Naive thymus-derived CD4-positive, alpha-beta T cell (primary cell): ENCODE results near the gene TSHZ1. TPM values are rescaled to one million over a fixed set of nuclear protein-coding genes. Genes with fewer than 3 reads are reported as not detected.
A peak's percentile ranks its signal among the peaks of the same experiment; 100 is the strongest.

Experiments used
- ATAC-seq: fragments of 150-1000 bp; cut with Tn5 transposase; 2 replicates; pipeline ENCODE4 v1.10.0; 2021; ENCODE audit warnings: mild to moderate bottlenecking, moderate library complexity
- CTCF ChIA-PET: fragments of 350-600 bp; sonication (Branson Sonifier 250); formaldehyde crosslinking; loops from one replicate; lab custom pipeline; 2021; ENCODE audit warnings: antibody characterized with exemption; lab: Charles Lee
- POLR2A ChIA-PET: fragments of 350-600 bp; sonication (Branson Sonifier 250); formaldehyde crosslinking; loops from one replicate; lab custom pipeline; 2021; ENCODE audit warnings: antibody characterized with exemption, inconsistent platforms; lab: Charles Lee
- DNase-seq, 9 donors: peaks; one replicate each; pipeline versions ENCODE4 v3.0.0 to v3.0.0-alpha.2; 2020 to 2022; ENCODE audit warnings: mixed read lengths in 1 of 9
- H3K27ac ChIP-seq: one replicate; pipeline ENCODE4 v1.7.0; 2013; ENCODE audit warnings: mild to moderate bottlenecking, low read depth, low read length, moderate library complexity
- H3K27me3 ChIP-seq, 2 donors: one replicate each; pipeline ENCODE4 v1.7.0; 2013; ENCODE audit warnings: low read length in 2 of 2, mild to moderate bottlenecking in 2 of 2, moderate library complexity in 2 of 2; ENCODE audit not compliant: control insufficient read depth in 2 of 2, insufficient read depth in 2 of 2
- H3K36me3 ChIP-seq, 3 experiments: 1 replicate in 2 of 3; 2 replicates in 1 of 3; pipeline ENCODE4 v1.7.0; 2013; ENCODE audit warnings: low read length in 3 of 3, mild to moderate bottlenecking in 3 of 3, moderate library complexity in 1 of 3; ENCODE audit not compliant: insufficient read depth in 3 of 3, control insufficient read depth in 2 of 3
- H3K4me1 ChIP-seq, 2 donors: one replicate each; pipeline ENCODE4 v1.7.0; 2013; ENCODE audit warnings: low read length in 2 of 2, mild to moderate bottlenecking in 2 of 2, moderate library complexity in 1 of 2; ENCODE audit not compliant: control insufficient read depth in 2 of 2, insufficient read depth in 2 of 2
- H3K4me3 ChIP-seq: 2 replicates; pipeline ENCODE4 v1.7.0; 2013; ENCODE audit warnings: mild to moderate bottlenecking, low read length
- H3K9me3 ChIP-seq, 3 experiments: 1 replicate in 2 of 3; 2 replicates in 1 of 3; pipeline ENCODE4 v1.7.0; 2013; ENCODE audit warnings: low read length in 3 of 3; ENCODE audit not compliant: control insufficient read depth in 2 of 3
- H3K27ac Mint-ChIP-seq, 9 donors: one replicate each; pipeline ENCODE4 v1.8.0; 2020 to 2022; ENCODE audit warnings: mixed read lengths in 9 of 9, mild to moderate bottlenecking in 8 of 9, moderate library complexity in 5 of 9, inconsistent platforms in 2 of 9
- H3K27me3 Mint-ChIP-seq, 5 donors: one replicate each; pipeline ENCODE4 v1.8.0; 2021 to 2022; ENCODE audit warnings: mixed read lengths in 5 of 5, mild to moderate bottlenecking in 1 of 5
- H3K36me3 Mint-ChIP-seq, 5 donors: one replicate each; pipeline ENCODE4 v1.8.0; 2020 to 2022; ENCODE audit warnings: mixed read lengths in 5 of 5, mild to moderate bottlenecking in 3 of 5, inconsistent platforms in 1 of 5
- H3K4me1 Mint-ChIP-seq, 7 donors: one replicate each; pipeline ENCODE4 v1.8.0; 2020 to 2022; ENCODE audit warnings: mixed read lengths in 7 of 7, mild to moderate bottlenecking in 3 of 7, inconsistent platforms in 1 of 7
- H3K4me3 Mint-ChIP-seq, 10 donors: one replicate each; pipeline ENCODE4 v1.8.0; 2020 to 2022; ENCODE audit warnings: mild to moderate bottlenecking in 10 of 10, mixed read lengths in 10 of 10, moderate library complexity in 6 of 10, inconsistent platforms in 2 of 10
- H3K9me3 Mint-ChIP-seq, 11 donors: one replicate each; pipeline ENCODE4 v1.8.0; 2020 to 2022; ENCODE audit warnings: mixed read lengths in 11 of 11, mild to moderate bottlenecking in 4 of 11, inconsistent platforms in 1 of 11, moderate library complexity in 1 of 11
- intact Hi-C, 2 donors: fragments of 100-400 bp; cut with micrococcal nuclease; formaldehyde crosslinking; loops; one replicate each; pipeline ENCODE4 v1.15.1; 2023
- polyA plus RNA-seq, 2 donors: library from polyadenylated mRNA; unstranded; fragments of 300-500 nt; fragmentation: Illumina TruSeq; gene quantifications; one replicate each; pipeline ENCODE4 v1.2.3, GENCODE V29; 2021
- total RNA-seq, 6 experiments: library from RNA in 5 of 6; stranded (reverse) in 5 of 6; gene quantifications; 1 replicate in 5 of 6; 2 replicates in 1 of 6; pipeline ENCODE4 v1.2.3 and lab custom pipeline; 2021 to 2026

TSHZ1 gene
- total and polyA plus RNA-seq, 7 experiments from 2014 or later: 4.5 to 33.5 (median 23.4) TPM

GRCh38 chr18:75209129-75209950 is 1.3 kb upstream of the TSHZ1 start, which contains the start of gene PTGR3:
TSS of gene PTGR3 (minus strand) at chr18:75209139. CDS start at chr18:75209058, 81 bp downstream.
- Mint-ChIP-seq H3K27ac (peak within 1 kb of the TSS; percentile 94 to 99 (median 98)), H3K27me3 (peaks cover 0 to 36% (median 0%) of the 10 kb centered on the region in 5 donors), H3K36me3 (peaks cover 0 to 11% (median 5%) of the 10 kb centered on the region in 5 donors), H3K9me3 (peaks cover 0 to 5% (median 0%) of the 10 kb centered on the region in 11 donors), H3K4me1 (peaks cover 48 to 67% (median 56%) of the 10 kb centered on the region in 7 donors), H3K4me3 (peak within 1 kb of the TSS; percentile 96 to 100 (median 99))
- Histone ChIP-seq H3K9me3 (no peaks in the 10 kb centered on the region), H3K4me3 (peak within 1 kb of the TSS; percentile 89), H3K27ac (peak within 1 kb of the TSS; percentile 90), H3K27me3 (no peaks in the 10 kb centered on the region), H3K36me3 (peaks cover 0 to 5% (median 0%) of the 10 kb centered on the region in 3 experiments), H3K4me1 (peaks cover 26 to 33% of the 10 kb centered on the region in 2 donors)
- ChIA-PET POLR2A (interaction anchor here (0.6 to 7.5 kb wide), 18 partner anchors 9 to 611 kb away, joined by 3 to 91 read pairs (median 6); partner anchors contain the start of gene ZNF407), CTCF (interaction anchor here (1.0 to 1.8 kb wide), 2 partner anchors 36 to 156 kb away, joined by 3 to 10 read pairs; no protein-coding TSS in a partner anchor)
- intact Hi-C loops: loop anchor here (1.0 to 5.0 kb wide), 10 partner anchors 49 to 1613 kb away; partner anchors contain the start of genes CYB5A (in 1 of the 2), TIMM21 (in 1 of the 2), ZNF236 (in 1 of the 2) and ZNF407 (in 1 of the 2)
- DNase-seq (peak; percentile 55 to 78 (median 74)), ATAC-seq (peak; percentile 67)

GRCh38 chr18:75209951-75210258 is 692 bp upstream of the TSHZ1 start:
- Mint-ChIP-seq H3K4me1 (peaks cover 49 to 73% (median 61%) of the 10 kb centered on the region in 7 donors), H3K36me3 (peaks cover 0 to 13% (median 5%) of the 10 kb centered on the region in 5 donors), H3K27me3 (peaks cover 0 to 33% (median 0%) of the 10 kb centered on the region in 5 donors), H3K9me3 (peaks cover 0 to 5% (median 0%) of the 10 kb centered on the region in 11 donors), H3K4me3 (peak overlapping the region; percentile 93 to 100 (median 99)), H3K27ac (peak overlapping the region; percentile 94 to 99 (median 96))
- Histone ChIP-seq H3K27ac (peak overlapping the region; percentile 90), H3K9me3 (no peaks in the 10 kb centered on the region), H3K36me3 (peaks cover 0 to 5% (median 0%) of the 10 kb centered on the region in 3 experiments), H3K27me3 (no peaks in the 10 kb centered on the region), H3K4me3 (peak overlapping the region; percentile 89), H3K4me1 (peaks cover 31 to 39% of the 10 kb centered on the region in 2 donors)
- DNase-seq (no peak), ATAC-seq (no peak)
- ChIA-PET CTCF (interaction anchor here (0.9 to 1.8 kb wide), 4 partner anchors 12 to 582 kb away, joined by 3 to 10 read pairs (median 4); no protein-coding TSS in a partner anchor), POLR2A (interaction anchor here (0.6 to 7.5 kb wide), 27 partner anchors 9 to 831 kb away, joined by 3 to 91 read pairs (median 4); partner anchors contain the start of gene ZNF407)
- intact Hi-C loops: loop anchor here (1.0 to 5.0 kb wide), 19 partner anchors 37 to 1612 kb away; partner anchors contain the start of genes TIMM21 (in 2 of the 2), ZNF407 (in 2 of the 2), CNDP2 (in 1 of the 2) and CYB5A (in 1 of the 2)

- intact Hi-C loops: loop anchor here (2.0 to 5.0 kb wide), 6 partner anchors 184 to 1282 kb away; no protein-coding TSS in a partner anchor
- DNase-seq (peak; percentile 28 to 52 (median 41)), ATAC-seq (no peak)
- Mint-ChIP-seq H3K27ac (peak overlapping the region; percentile 92 to 99 (median 96)), H3K4me1 (peaks cover 46 to 73% (median 62%) of the 10 kb centered on the region in 7 donors), H3K4me3 (peak overlapping the region; percentile 93 to 100 (median 99)), H3K9me3 (peaks cover 0 to 5% (median 0%) of the 10 kb centered on the region in 11 donors), H3K36me3 (peaks cover 0 to 16% (median 4%) of the 10 kb centered on the region in 5 donors), H3K27me3 (peaks cover 0 to 21% (median 0%) of the 10 kb centered on the region in 5 donors)
- POLR2A ChIA-PET: interaction anchor here (0.6 to 7.5 kb wide), 25 partner anchors 7 to 833 kb away, joined by 3 to 91 read pairs (median 4); partner anchors contain the start of gene ZNF407
- peaks cover 0 to 5% (median 0%) of the 10 kb centered on the region in 3 experiments for H3K36me3 ChIP-seq
- peak overlapping the region; percentile 90 for H3K27ac ChIP-seq
- CTCF ChIA-PET: interaction anchor here (0.6 to 1.8 kb wide), 4 partner anchors 10 to 67 kb away, joined by 3 to 10 read pairs (median 6); no protein-coding TSS in a partner anchor
- H3K4me1 ChIP-seq: peaks cover 41 to 47% of the 10 kb centered on the region in 2 donors
- H3K27me3 ChIP-seq: no peaks in the 10 kb centered on the region
- H3K4me3 ChIP-seq: peak overlapping the region; percentile 76
- no peaks in the 10 kb centered on the region for H3K9me3 ChIP-seq
These were observed 515 bp downstream of the TSHZ1 start for GRCh38 chr18:75211002-75211621.

- H3K27ac Mint-ChIP-seq: peak overlapping the region in 1 of 9 donors; percentile 96
- H3K27ac ChIP-seq: peak overlapping the region; percentile 62
These were observed 992 bp downstream of the TSHZ1 start for GRCh38 chr18:75211626-75211952.

GRCh38 chr18:75211953-75212750 is 1.6 kb downstream of the TSHZ1 start:
- ChIA-PET CTCF (interaction anchor here (0.7 to 1.3 kb wide), 2 partner anchors 30 to 32 kb away, joined by 3 read pairs; no protein-coding TSS in a partner anchor), POLR2A (interaction anchor here (0.7 to 7.5 kb wide), 9 partner anchors 9 to 615 kb away, joined by 3 to 91 read pairs (median 4); partner anchors contain the start of gene ZNF407)
- H3K4me1 Mint-ChIP-seq: peaks cover 47 to 73% (median 62%) of the 10 kb centered on the region in 7 donors
- intact Hi-C loops: loop anchor here (2.0 to 5.0 kb wide), 7 partner anchors 15 to 1281 kb away; no protein-coding TSS in a partner anchor
- Histone ChIP-seq H3K27me3 (no peaks in the 10 kb centered on the region), H3K4me1 (peaks cover 44 to 48% of the 10 kb centered on the region in 2 donors), H3K4me3 (peak overlapping the region; percentile 53), H3K27ac (peak overlapping the region; percentile 62), H3K36me3 (peaks cover 0 to 5% (median 0%) of the 10 kb centered on the region in 3 experiments), H3K9me3 (no peaks in the 10 kb centered on the region)
- peak overlapping the region; percentile 71 to 95 (median 86) for H3K4me3 Mint-ChIP-seq
- DNase-seq: peak; percentile 14 to 60 (median 33)
- ATAC-seq: no peak
- H3K27ac Mint-ChIP-seq: peak overlapping the region; percentile 77 to 94 (median 85)
- H3K36me3 Mint-ChIP-seq: peaks cover 0 to 20% (median 7%) of the 10 kb centered on the region in 5 donors
- H3K9me3 Mint-ChIP-seq: peaks cover 0 to 5% (median 0%) of the 10 kb centered on the region in 11 donors
- peaks cover 0 to 12% (median 0%) of the 10 kb centered on the region in 5 donors for H3K27me3 Mint-ChIP-seq

More at GRCh38 chr18:75211626-75211952, 992 bp downstream of the TSHZ1 start:
- POLR2A ChIA-PET: interaction anchor here (1.7 to 7.5 kb wide), 2 partner anchors 10 to 33 kb away, joined by 13 to 91 read pairs; no protein-coding TSS in a partner anchor
- peak overlapping the region in 5 of 10 donors; percentile 85 to 99 (median 92) for H3K4me3 Mint-ChIP-seq
- H3K27me3 Mint-ChIP-seq: peaks cover 0 to 16% (median 0%) of the 10 kb centered on the region in 5 donors
- H3K27me3 ChIP-seq: no peaks in the 10 kb centered on the region
- H3K9me3 ChIP-seq: no peaks in the 10 kb centered on the region
- intact Hi-C loops: loop anchor here (2.0 to 5.0 kb wide), 6 partner anchors 184 to 1281 kb away; no protein-coding TSS in a partner anchor
- peaks cover 44 to 49% of the 10 kb centered on the region in 2 donors for H3K4me1 ChIP-seq
- peaks cover 0 to 5% (median 0%) of the 10 kb centered on the region in 11 donors for H3K9me3 Mint-ChIP-seq
- ATAC-seq (no peak), DNase-seq (peak in 4 of 9 donors; percentile 17 to 36 (median 26))
- H3K36me3 Mint-ChIP-seq: peaks cover 0 to 20% (median 7%) of the 10 kb centered on the region in 5 donors
- CTCF ChIA-PET: no interaction called here
- H3K36me3 ChIP-seq: peaks cover 0 to 5% (median 0%) of the 10 kb centered on the region in 3 experiments
- no peak overlapping the region for H3K4me3 ChIP-seq
- H3K4me1 Mint-ChIP-seq: peaks cover 47 to 73% (median 62%) of the 10 kb centered on the region in 7 donors
